ENCODE measurements around the gene MAPK11. TPM values are rescaled to one million over a fixed set of nuclear protein-coding genes. Genes with fewer than 3 reads are reported as not detected.

MAPK11 gene
- total RNA-seq, 6 experiments from 2014 or later = 1.7 to 6.4 (median 2.5) TPM

DNA sequence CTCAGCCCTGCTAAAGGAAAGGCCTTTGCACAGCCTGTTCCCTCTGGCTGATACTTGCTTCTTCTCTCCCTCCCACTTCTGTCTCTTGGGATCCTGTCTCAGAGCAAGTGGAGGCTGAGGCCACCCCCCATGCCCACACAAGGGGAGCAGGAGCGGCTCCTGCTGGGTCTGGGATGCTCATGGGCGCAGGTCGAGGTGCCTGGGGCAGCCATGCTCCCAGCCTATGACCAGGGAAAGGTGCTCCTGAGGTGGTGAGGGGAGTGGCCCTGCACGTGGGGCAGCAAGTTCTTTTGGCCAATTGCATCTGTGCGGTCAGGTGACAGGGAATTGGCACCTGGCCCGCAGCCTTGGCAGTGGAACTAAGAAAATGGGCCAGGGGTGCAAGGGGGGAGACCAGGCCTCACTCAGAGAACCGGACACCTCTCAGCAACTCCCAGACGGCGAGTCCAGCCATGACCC, 1.5 kb downstream of the MAPK11 start:
- TF ChIP-seq POLR2A (IDR thresholded peaks at IDR 0.05) = no peak
- intact Hi-C loops (cut with DNase I) = loop anchor here in 1 of 2 donors (5.0 kb wide), 1 partner anchor 74 kb away; the partner anchor contains the start of gene PPP6R2
- Histone ChIP-seq H3K9me3 (no peaks in the 10 kb centered on the region), H3K4me1 (peaks cover 6 to 44% (median 24%) of the 10 kb centered on the region in 4 donors), H3K27ac (no peak overlapping the region), H3K4me3 (no peak overlapping the region), H3K27me3 (no peaks in the 10 kb centered on the region), H3K36me3 (no peaks in the 10 kb centered on the region)
- peak in 1 of 3 donors; percentile 85 for DNase-seq
- 0% methylated on average over 1 of the region's 9 CpGs for WGBS (ENCODE audit: insufficient coverage, low coverage, low lambda C conversion rate, missing lambda C conversion rate)
- ATAC-seq = peak in 2 of 4 donors; percentile 15 to 19

DNA sequence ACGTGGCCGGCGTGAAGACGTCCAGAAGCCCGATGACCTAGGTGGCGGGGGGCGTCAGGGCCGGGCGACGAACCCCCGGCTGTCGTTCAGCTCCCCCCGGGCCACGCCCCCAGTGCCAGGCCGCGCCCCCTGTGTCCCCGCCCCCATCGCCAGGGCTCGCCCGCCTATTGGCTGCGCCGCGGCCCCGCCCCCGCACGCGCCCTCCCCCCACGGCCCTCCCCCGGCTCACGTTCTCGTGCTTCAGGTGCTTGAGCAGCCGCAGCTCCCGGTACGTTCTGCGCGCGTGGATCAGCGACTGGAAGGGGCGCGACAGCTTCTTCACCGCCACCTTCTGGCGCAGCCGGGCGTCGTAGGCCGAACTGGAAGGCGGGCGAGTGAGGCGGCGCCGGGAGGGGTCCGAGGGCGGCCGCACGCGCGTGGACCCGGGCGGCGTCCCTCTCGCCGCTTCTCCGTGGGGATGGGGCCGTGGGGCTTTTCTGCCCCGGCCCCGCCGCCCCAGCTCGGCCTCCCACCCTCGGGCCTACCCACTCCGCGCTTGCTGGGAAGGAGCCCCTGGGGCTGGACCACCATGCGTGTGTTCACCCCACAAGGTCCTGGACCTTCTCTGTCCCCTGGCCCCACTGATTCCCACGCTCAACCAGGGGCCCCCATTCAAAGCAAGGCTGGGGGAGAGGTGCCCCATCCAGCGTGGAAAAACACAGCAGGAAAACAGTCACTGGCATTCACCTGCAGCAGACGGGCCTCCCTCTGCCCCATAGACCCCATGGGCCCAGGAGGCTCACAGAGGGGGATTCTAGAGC, 2.4 kb downstream of the MAPK11 start:
- Histone ChIP-seq H3K27me3 (no peaks in the 10 kb centered on the region), H3K27ac (no peak overlapping the region), H3K4me1 (peaks cover 6 to 44% (median 24%) of the 10 kb centered on the region in 4 donors), H3K36me3 (no peaks in the 10 kb centered on the region), H3K4me3 (peak overlapping the region in 2 of 3 donors; percentile 23 to 33), H3K9me3 (no peaks in the 10 kb centered on the region)
- TF ChIP-seq POLR2A (IDR thresholded peaks at IDR 0.05) = no peak
- TF ChIP-seq, protein P1, sequence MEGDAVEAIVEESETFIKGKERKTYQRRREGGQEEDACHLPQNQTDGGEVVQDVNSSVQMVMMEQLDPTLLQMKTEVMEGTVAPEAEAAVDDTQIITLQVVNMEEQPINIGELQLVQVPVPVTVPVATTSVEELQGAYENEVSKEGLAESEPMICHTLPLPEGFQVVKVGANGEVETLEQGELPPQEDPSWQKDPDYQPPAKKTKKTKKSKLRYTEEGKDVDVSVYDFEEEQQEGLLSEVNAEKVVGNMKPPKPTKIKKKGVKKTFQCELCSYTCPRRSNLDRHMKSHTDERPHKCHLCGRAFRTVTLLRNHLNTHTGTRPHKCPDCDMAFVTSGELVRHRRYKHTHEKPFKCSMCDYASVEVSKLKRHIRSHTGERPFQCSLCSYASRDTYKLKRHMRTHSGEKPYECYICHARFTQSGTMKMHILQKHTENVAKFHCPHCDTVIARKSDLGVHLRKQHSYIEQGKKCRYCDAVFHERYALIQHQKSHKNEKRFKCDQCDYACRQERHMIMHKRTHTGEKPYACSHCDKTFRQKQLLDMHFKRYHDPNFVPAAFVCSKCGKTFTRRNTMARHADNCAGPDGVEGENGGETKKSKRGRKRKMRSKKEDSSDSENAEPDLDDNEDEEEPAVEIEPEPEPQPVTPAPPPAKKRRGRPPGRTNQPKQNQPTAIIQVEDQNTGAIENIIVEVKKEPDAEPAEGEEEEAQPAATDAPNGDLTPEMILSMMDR (IDR thresholded peaks at IDR 0.05) = peak in 2 of 4 donors; percentile 8 to 20
- DNase-seq (peak in 2 of 3 donors; percentile 63 to 78), ATAC-seq (peak; percentile 36 to 70 (median 59))
- 17% methylated on average over 6 of the region's 75 CpGs for WGBS (ENCODE audit: insufficient coverage, low coverage, low lambda C conversion rate, missing lambda C conversion rate)
- intact Hi-C loops (cut with DNase I) = loop anchor here in 1 of 2 donors (5.0 kb wide), 1 partner anchor 75 kb away; the partner anchor contains the start of gene PPP6R2

DNA sequence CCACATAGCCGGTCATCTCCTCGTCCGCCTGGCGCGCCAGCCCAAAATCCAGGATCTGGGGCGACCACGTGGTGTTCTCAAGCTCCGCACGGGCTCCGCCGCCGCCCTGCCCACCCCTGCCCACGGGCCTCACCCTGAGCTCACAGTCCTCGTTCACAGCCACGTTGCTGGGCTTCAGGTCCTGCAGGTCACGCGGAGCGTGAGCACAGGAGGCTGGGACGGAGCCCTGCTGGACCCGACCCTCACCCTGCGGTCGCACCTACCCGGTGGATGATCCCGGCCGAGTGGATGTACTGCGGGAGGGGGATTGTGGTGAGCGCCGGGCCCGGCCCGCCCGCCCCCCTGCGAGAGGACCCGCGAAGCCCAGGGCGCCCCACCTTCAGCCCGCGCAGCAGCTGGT, 3.2 kb downstream of the MAPK11 start:
- H3K4me1 ChIP-seq = peaks cover 6 to 44% (median 24%) of the 10 kb centered on the region in 4 donors
- H3K27ac ChIP-seq = no peak overlapping the region
- intact Hi-C loops (cut with DNase I) = loop anchor here in 1 of 2 donors (5.0 kb wide), 1 partner anchor 75 kb away; the partner anchor contains the start of gene PPP6R2

DNA sequence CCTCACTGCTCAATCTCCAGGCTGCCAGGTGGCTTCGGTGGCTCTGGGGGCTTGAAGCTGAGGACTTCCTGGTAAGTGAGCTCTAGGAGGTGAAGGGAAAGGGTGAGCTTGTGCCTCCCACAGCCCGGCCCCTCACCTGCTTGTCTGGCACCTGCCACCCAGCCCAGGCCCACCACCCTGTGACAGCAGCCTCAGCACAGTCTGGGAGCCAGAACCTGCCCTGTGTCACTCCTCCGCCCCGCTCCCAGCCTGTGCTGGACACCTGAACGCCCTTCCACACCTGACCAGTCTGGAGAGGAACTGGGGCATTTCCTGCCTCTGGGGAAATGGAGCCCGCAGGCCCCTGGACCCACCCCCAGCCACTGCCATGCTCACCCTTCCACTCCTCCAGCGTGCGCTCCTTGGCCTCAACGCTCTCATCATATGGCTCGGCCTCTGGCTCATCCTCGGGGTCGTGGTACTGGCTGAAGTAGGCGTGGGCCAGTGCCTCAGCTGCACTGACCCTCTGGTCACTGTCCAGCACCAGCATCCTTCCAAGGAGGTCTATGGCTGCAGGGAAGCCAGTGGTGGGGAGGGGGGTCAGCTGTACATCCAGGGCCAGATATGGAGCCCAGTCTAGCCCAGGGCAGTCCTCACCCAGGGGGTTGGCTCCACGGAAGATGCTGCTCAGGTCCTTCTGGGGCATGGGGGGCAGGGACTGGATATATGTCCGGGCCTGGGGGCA, 5.1 kb downstream of the MAPK11 start:
- TF ChIP-seq POLR2A (IDR thresholded peaks at IDR 0.05) = no peak
- TF ChIP-seq, protein P1 (IDR thresholded peaks at IDR 0.05) = no peak
- H3K4me1 ChIP-seq = peaks cover 0 to 33% (median 13%) of the 10 kb centered on the region in 4 donors

More for the DNA sequence above, 3.2 kb downstream of the MAPK11 start:
- Histone ChIP-seq H3K4me3 (no peak overlapping the region), H3K27me3 (no peaks in the 10 kb centered on the region), H3K9me3 (no peaks in the 10 kb centered on the region), H3K36me3 (no peaks in the 10 kb centered on the region)
- no peak for DNase-seq
- TF ChIP-seq, protein P1 (IDR thresholded peaks at IDR 0.05) = no peak
- WGBS (ENCODE audit: insufficient coverage, low coverage, low lambda C conversion rate, missing lambda C conversion rate) = no CpG with 5 or more reads among the region's 37 CpGs
- no peak for ATAC-seq

More for the DNA sequence above, 5.1 kb downstream of the MAPK11 start:
- Histone ChIP-seq H3K27me3 (no peaks in the 10 kb centered on the region), H3K36me3 (no peaks in the 10 kb centered on the region), H3K9me3 (no peaks in the 10 kb centered on the region), H3K27ac (no peak overlapping the region), H3K4me3 (no peak overlapping the region)
- intact Hi-C loops (cut with DNase I) = loop anchor here in 1 of 2 donors (5.0 kb wide), 1 partner anchor 77 kb away; the partner anchor contains the start of gene PPP6R2
- DNase-seq (no peak), ATAC-seq (no peak)
- 80% methylated on average over 4 of the region's 15 CpGs for WGBS (ENCODE audit: insufficient coverage, low coverage, low lambda C conversion rate, missing lambda C conversion rate)

Data from right lobe of liver (tissue), 6 donors.